Activated naive CD8-positive, alpha-beta T cell treated with anti-CD3 and anti-CD28 coated beads for 36 hours (primary cell): Measurements from ENCODE around the gene SPNS1. TPM values are rescaled to one million over a fixed set of nuclear protein-coding genes. Genes with fewer than 3 reads are reported as not detected.
"Not testable (repeated sequence)": the region's sequence is repeated elsewhere in the genome, so short reads cannot be mapped to it uniquely, and the experiment has no call there.

ENCODE experiments used
- DNase-seq: peaks from one replicate; pipeline ENCODE4 v3.0.0; 2021
- H3K27ac Mint-ChIP-seq: one replicate; pipeline ENCODE4 v1.8.0; 2022; ENCODE audit warnings: mild to moderate bottlenecking, moderate library complexity, mixed read lengths
- H3K27me3 Mint-ChIP-seq: one replicate; pipeline ENCODE4 v1.8.0; 2022; ENCODE audit warnings: mild to moderate bottlenecking, mixed read lengths
- H3K36me3 Mint-ChIP-seq: one replicate; pipeline ENCODE4 v1.8.0; 2021; ENCODE audit warnings: mild to moderate bottlenecking, mixed read lengths
- H3K4me1 Mint-ChIP-seq: one replicate; pipeline ENCODE4 v1.8.0; 2021; ENCODE audit warnings: mixed read lengths
- H3K4me3 Mint-ChIP-seq: one replicate; pipeline ENCODE4 v1.8.0; 2022; ENCODE audit warnings: mild to moderate bottlenecking, moderate library complexity, mixed read lengths
- H3K9me3 Mint-ChIP-seq: one replicate; pipeline ENCODE4 v1.8.0; 2022; ENCODE audit warnings: mixed read lengths
- total RNA-seq, 2 experiments: library from RNA; stranded (reverse); gene quantifications; one replicate each; pipeline ENCODE4 v1.2.3, GENCODE V29; 2021

SPNS1 gene
- total RNA-seq, 2 experiments from 2014 or later: 24.4 to 26.3 TPM

GRCh38 chr16:28991687-28992086 lies 17.1 kb downstream of the SPNS1 start:
- Mint-ChIP-seq H3K9me3 (peaks cover 7% of the 10 kb centered on the region), H3K4me1 (peaks cover 46% of the 10 kb centered on the region), H3K36me3 (peaks cover 49% of the 10 kb centered on the region), H3K4me3 (no peak overlapping the region), H3K27me3 (no peaks in the 10 kb centered on the region), H3K27ac (peak overlapping the region; percentile 42)
- no peak for DNase-seq

DNA sequence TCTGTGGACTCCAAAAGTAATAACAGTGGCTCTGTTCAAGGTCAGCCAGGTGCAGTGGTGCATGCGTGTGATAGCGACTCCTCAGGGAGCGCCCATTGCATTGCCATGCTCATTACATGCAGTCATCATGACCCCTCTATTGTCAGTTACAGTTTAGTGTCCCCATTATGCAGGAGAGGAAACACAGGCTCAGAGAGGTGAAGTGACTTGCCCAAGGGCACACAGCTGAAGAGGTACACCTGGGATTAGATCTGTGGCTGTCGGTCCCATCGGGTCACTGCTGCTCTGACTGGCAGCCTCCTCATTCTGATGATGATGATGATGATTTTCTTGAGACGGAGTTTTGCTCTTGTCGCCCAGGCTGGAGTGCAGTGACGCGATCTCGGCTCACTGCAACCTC lies 17.9 kb downstream of the SPNS1 start:
- peaks cover 42% of the 10 kb centered on the region for H3K4me1 Mint-ChIP-seq

GRCh38 chr16:28998837-28999236 lies 24.3 kb downstream of the SPNS1 start:
- no peaks in the 10 kb centered on the region for H3K36me3 Mint-ChIP-seq
- H3K4me1 Mint-ChIP-seq: peaks cover 13% of the 10 kb centered on the region
- no peak overlapping the region for H3K27ac Mint-ChIP-seq
- no peak overlapping the region for H3K4me3 Mint-ChIP-seq
- no peak for DNase-seq
- no peaks in the 10 kb centered on the region for H3K27me3 Mint-ChIP-seq
- H3K9me3 Mint-ChIP-seq: no peaks in the 10 kb centered on the region

More for the DNA sequence above, 17.9 kb downstream of the SPNS1 start:
- H3K27me3 Mint-ChIP-seq: no peaks in the 10 kb centered on the region
- peaks cover 42% of the 10 kb centered on the region for H3K36me3 Mint-ChIP-seq
- peak overlapping the region; percentile 48 for H3K27ac Mint-ChIP-seq
- no peak overlapping the region for H3K4me3 Mint-ChIP-seq
- H3K9me3 Mint-ChIP-seq: peaks cover 2% of the 10 kb centered on the region
- DNase-seq: no peak

DNA sequence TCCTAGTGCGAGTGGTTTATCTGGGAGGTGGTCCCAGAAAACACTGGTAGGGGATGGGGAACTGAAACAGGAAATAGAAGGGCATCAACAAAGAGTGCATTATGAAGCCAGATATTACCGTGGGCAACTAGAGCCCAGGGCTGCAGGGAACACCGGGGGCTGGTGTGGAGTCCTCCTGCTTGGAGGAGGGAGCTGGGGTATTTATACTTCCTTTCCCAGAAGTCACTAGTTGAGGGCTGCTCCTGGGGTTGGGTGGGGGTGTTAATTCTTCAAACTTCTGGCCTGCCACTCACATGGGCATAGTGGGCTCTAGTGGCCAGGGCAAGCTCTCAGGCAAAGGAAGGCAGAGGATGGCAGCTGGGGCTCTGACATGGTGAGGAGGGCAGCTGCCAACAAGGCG lies 25.0 kb downstream of the SPNS1 start:
- no peaks in the 10 kb centered on the region for H3K36me3 Mint-ChIP-seq
- H3K4me3 Mint-ChIP-seq: no peak overlapping the region
- H3K27me3 Mint-ChIP-seq: no peaks in the 10 kb centered on the region
- DNase-seq: no peak
- H3K9me3 Mint-ChIP-seq: no peaks in the 10 kb centered on the region
- no peak overlapping the region for H3K27ac Mint-ChIP-seq
- H3K4me1 Mint-ChIP-seq: peaks cover 14% of the 10 kb centered on the region

DNA sequence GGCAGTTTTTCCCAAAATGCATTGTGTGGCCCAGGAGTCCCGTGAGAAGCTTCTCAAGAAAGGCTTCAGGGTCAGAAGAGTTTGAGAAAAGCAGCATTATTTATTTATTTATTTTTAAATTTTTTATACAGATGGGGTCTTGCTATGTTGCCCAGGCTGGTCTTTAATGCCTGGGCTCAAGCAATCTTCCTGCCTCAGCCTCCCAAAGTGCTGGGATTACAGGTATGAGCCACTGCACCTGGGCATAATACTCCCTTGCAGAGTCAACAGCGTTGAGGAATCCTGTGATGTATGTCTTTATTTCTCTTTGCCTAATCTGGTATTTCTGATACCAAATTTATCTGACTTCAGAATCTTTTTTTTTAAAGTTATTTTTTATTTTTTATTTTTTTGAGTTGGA lies 25.4 kb downstream of the SPNS1 start:
- peaks cover 15% of the 10 kb centered on the region for H3K4me1 Mint-ChIP-seq
- H3K27ac Mint-ChIP-seq: no peak overlapping the region
- no peak for DNase-seq

GRCh38 chr16:29004496-29005139 lies 30.0 kb downstream of the SPNS1 start:
- not testable (repeated sequence) for DNase-seq, H3K4me3 Mint-ChIP-seq, H3K27ac Mint-ChIP-seq, H3K9me3 Mint-ChIP-seq, H3K27me3 Mint-ChIP-seq, H3K36me3 Mint-ChIP-seq
- H3K4me1 Mint-ChIP-seq: peaks cover 30% of the 10 kb centered on the region

More for the DNA sequence above, 25.4 kb downstream of the SPNS1 start:
- H3K27me3 Mint-ChIP-seq: no peaks in the 10 kb centered on the region
- no peaks in the 10 kb centered on the region for H3K9me3 Mint-ChIP-seq
- H3K4me3 Mint-ChIP-seq: no peak overlapping the region
- H3K36me3 Mint-ChIP-seq: no peaks in the 10 kb centered on the region

- Mint-ChIP-seq H3K4me3 (peak overlapping the region; percentile 16), H3K36me3 (peaks cover 3% of the 10 kb centered on the region), H3K27me3 (no peaks in the 10 kb centered on the region), H3K4me1 (peaks cover 48% of the 10 kb centered on the region), H3K9me3 (no peaks in the 10 kb centered on the region), H3K27ac (peak overlapping the region; percentile 92)
- peak; percentile 78 for DNase-seq
Observed at GRCh38 chr16:29007730-29008593, 33.4 kb downstream of the SPNS1 start.

DNA sequence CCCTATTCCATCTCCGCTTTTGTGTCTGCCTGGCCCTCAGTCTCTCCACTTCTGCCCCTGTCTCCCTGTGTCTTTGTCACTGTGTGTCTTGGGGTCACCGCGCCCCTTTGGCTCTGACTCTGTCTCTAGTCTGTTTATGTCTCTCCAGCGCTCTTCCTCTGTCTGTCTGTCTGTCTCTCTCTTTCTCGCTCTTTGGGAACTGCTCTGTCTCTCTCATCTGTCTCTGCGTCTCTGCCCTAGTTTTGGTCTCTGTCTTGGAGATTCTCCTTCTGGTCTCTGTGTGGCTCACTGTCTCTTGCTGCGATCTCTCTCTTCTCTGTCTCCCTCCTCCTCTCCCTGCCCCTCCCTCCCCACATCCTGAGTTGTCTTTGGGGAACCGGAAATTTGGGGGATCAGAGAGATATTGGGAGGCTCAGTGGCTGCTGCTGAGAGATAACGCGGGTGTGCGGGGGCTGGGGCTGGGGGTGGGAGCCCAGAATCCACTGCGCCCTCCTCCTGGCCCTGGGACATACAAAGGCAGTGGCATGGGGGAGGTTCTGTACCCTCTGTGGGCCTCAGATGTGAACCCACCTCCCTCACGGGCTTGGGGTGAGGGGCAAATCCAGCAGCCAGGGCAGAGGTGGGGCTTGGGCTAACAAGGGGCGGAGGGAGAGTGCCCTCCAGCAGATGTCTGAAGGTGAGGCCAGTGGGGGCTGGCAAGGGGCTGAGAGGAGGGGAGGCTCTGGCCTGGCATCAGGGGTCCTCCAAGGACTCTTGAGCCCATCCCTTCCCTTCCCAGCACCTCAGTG lies 34.7 kb downstream of the SPNS1 start:
- H3K9me3 Mint-ChIP-seq: no peaks in the 10 kb centered on the region
- H3K4me1 Mint-ChIP-seq: peaks cover 55% of the 10 kb centered on the region
- H3K27me3 Mint-ChIP-seq: no peaks in the 10 kb centered on the region
- peaks cover 3% of the 10 kb centered on the region for H3K36me3 Mint-ChIP-seq
- peak overlapping the region; percentile 92 for H3K27ac Mint-ChIP-seq
- DNase-seq: no peak
- peak overlapping the region; percentile 44 for H3K4me3 Mint-ChIP-seq

DNA sequence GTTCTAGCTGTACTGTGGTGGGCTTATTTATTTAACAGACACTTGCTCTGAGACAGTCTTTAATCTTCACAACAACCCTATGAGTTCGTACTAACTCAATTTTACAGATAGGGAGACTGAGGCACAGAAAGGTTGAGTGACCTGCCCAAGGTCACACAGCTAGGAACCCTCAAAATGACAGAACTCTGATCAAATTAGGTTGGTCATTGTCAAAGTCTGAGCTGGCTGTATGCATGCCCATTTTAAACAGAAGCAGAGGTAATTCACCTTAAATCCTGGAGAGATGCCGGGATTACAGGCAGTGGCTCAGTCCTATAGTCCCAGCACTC lies 35.2 kb downstream of the SPNS1 start:
- H3K4me1 Mint-ChIP-seq: peaks cover 57% of the 10 kb centered on the region
- no peaks in the 10 kb centered on the region for H3K27me3 Mint-ChIP-seq
- DNase-seq: no peak
- H3K9me3 Mint-ChIP-seq: no peaks in the 10 kb centered on the region
- H3K4me3 Mint-ChIP-seq: no peak overlapping the region
- peaks cover 7% of the 10 kb centered on the region for H3K36me3 Mint-ChIP-seq
- H3K27ac Mint-ChIP-seq: peak overlapping the region; percentile 92

DNA sequence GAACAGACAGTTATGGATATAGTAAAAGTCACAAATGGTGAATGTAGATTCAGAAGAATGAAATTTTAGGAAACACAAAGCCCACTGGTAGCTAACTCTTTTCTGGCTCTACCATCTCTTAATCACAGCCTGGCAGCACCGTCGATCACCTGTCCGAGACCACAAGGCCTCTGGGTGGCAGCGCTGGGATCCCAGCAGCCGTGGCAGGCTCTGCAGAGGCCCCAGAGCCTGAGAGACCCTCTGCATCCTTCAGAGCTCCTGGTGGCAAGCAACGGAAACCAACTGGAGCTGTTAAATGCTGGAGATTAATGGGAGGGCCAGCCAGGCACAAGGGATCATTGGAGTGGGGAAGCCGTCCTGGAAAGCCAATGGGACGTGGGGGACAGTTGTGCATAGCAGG lies 36.5 kb downstream of the SPNS1 start:
- H3K4me1 Mint-ChIP-seq: peaks cover 57% of the 10 kb centered on the region
- no peaks in the 10 kb centered on the region for H3K9me3 Mint-ChIP-seq
- H3K36me3 Mint-ChIP-seq: peaks cover 7% of the 10 kb centered on the region
- DNase-seq: no peak
- no peaks in the 10 kb centered on the region for H3K27me3 Mint-ChIP-seq
- no peak overlapping the region for H3K27ac Mint-ChIP-seq
- H3K4me3 Mint-ChIP-seq: no peak overlapping the region

- H3K4me1 Mint-ChIP-seq: peaks cover 57% of the 10 kb centered on the region
- peak overlapping the region; percentile 95 for H3K27ac Mint-ChIP-seq
- H3K36me3 Mint-ChIP-seq: peaks cover 7% of the 10 kb centered on the region
- H3K9me3 Mint-ChIP-seq: no peaks in the 10 kb centered on the region
- no peak for DNase-seq
- no peak overlapping the region for H3K4me3 Mint-ChIP-seq
- no peaks in the 10 kb centered on the region for H3K27me3 Mint-ChIP-seq
Observed at GRCh38 chr16:29011851-29012250, 37.3 kb downstream of the SPNS1 start.

- no peak for DNase-seq
- Mint-ChIP-seq H3K4me3 (no peak overlapping the region), H3K27ac (peak overlapping the region; percentile 95), H3K9me3 (no peaks in the 10 kb centered on the region), H3K27me3 (no peaks in the 10 kb centered on the region), H3K36me3 (peaks cover 7% of the 10 kb centered on the region), H3K4me1 (peaks cover 51% of the 10 kb centered on the region)
Observed at GRCh38 chr16:29012913-29013553, 38.5 kb downstream of the SPNS1 start.

DNA sequence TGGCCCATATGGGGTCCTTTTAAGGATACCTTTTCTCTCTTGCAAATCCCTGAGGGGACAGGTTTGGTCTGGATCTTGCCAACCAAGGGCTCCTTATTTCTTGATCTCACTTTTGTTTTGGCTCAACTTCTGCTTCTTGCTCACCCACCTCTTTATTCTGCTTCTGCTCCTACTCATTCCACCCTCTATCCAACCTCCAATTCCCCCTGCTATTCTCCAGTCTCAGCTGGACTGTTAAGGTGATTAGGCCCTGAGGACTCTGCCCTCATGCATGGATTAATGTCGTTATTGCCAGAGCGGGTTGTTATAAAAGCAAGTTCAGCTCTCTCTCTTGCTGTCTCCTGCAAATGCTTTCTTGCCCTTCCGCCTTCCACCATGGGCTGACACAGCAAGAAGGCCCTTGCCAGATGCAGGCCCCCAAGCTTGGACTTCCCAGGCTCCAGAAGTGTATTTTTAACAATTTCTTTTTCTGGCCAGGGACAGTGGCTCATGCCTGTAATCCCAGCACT lies 40.0 kb downstream of the SPNS1 start:
- no peak for DNase-seq

GRCh38 chr16:29022196-29022595 lies 47.6 kb downstream of the SPNS1 start:
- Mint-ChIP-seq H3K36me3 (no peaks in the 10 kb centered on the region), H3K4me3 (no peak overlapping the region), H3K4me1 (peaks cover 64% of the 10 kb centered on the region), H3K9me3 (no peaks in the 10 kb centered on the region), H3K27me3 (no peaks in the 10 kb centered on the region), H3K27ac (peak overlapping the region; percentile 13)
- no peak for DNase-seq

More for the DNA sequence above, 40.0 kb downstream of the SPNS1 start:
- no peaks in the 10 kb centered on the region for H3K27me3 Mint-ChIP-seq
- no peak overlapping the region for H3K4me3 Mint-ChIP-seq
- peaks cover 7% of the 10 kb centered on the region for H3K36me3 Mint-ChIP-seq
- peak overlapping the region; percentile 65 for H3K27ac Mint-ChIP-seq
- H3K4me1 Mint-ChIP-seq: peaks cover 43% of the 10 kb centered on the region
- H3K9me3 Mint-ChIP-seq: no peaks in the 10 kb centered on the region
